ENCODE measurements around the gene MFN2. TPM values are rescaled to one million over a fixed set of nuclear protein-coding genes. Genes with fewer than 3 reads are reported as not detected.
"Not testable (repeated sequence)": the region's sequence is repeated elsewhere in the genome, so short reads cannot be mapped to it uniquely, and the experiment has no call there.

MFN2 gene
- total and polyA plus RNA-seq, 11 donors = 263 to 900 (median 625) TPM

- peak in 1 of 4 donors; percentile 11 for ATAC-seq
- intact Hi-C loops (cut with DNase I) = loop anchor here in 1 of 10 donors (10.0 kb wide), 1 partner anchor 56 kb away; no protein-coding TSS in a partner anchor
These were observed 58.3 kb downstream of the MFN2 start for GRCh38 chr1:12038356-12039163.

GRCh38 chr1:12039164-12039525 is 58.9 kb downstream of the MFN2 start:
- H3K27me3 ChIP-seq = no peaks in the 10 kb centered on the region
- no peaks in the 10 kb centered on the region for H3K36me3 ChIP-seq
- peaks cover 0 to 6% (median 0%) of the 10 kb centered on the region in 12 donors for H3K4me1 ChIP-seq
- ATAC-seq (no peak), DNase-seq (no peak)
- no peak overlapping the region for H3K27ac ChIP-seq
- H3K9me3 ChIP-seq = no peaks in the 10 kb centered on the region
- intact Hi-C loops (cut with DNase I) = loop anchor here in 1 of 10 donors (10.0 kb wide), 1 partner anchor 56 kb away; no protein-coding TSS in a partner anchor
- 48 to 77% (median 54%) methylated on average over 2 of the region's 2 CpGs for WGBS, 4 donors
- no peak overlapping the region for H3K4me3 ChIP-seq
- TF ChIP-seq CTCF (IDR thresholded peaks at IDR 0.05) (no peak), POLR2A (IDR thresholded peaks at IDR 0.05) (no peak)

More at GRCh38 chr1:12038356-12039163, 58.3 kb downstream of the MFN2 start:
- H3K9me3 ChIP-seq = no peaks in the 10 kb centered on the region
- no peaks in the 10 kb centered on the region for H3K36me3 ChIP-seq
- no peak for DNase-seq
- no peak overlapping the region for H3K27ac ChIP-seq
- TF ChIP-seq CTCF (IDR thresholded peaks at IDR 0.05) = no peak
- TF ChIP-seq POLR2A (IDR thresholded peaks at IDR 0.05) = no peak
- no peak overlapping the region for H3K4me3 ChIP-seq
- H3K4me1 ChIP-seq = peaks cover 0 to 6% (median 0%) of the 10 kb centered on the region in 12 donors
- no peaks in the 10 kb centered on the region for H3K27me3 ChIP-seq
- 45 to 58% (median 50%) methylated on average over 15 to 17 of the region's 17 CpGs for WGBS, 4 donors

- H3K27ac ChIP-seq, H3K27me3 ChIP-seq, H3K9me3 ChIP-seq, DNase-seq, H3K4me3 ChIP-seq, H3K36me3 ChIP-seq, ATAC-seq, H3K4me1 ChIP-seq: not testable (repeated sequence)
- intact Hi-C loops (cut with DNase I) = loop anchor here in 1 of 10 donors (10.0 kb wide), 1 partner anchor 55 kb away; no protein-coding TSS in a partner anchor
- 91 to 92% (median 92%) methylated on average over 13 of the region's 13 CpGs for WGBS, 4 donors
These were observed 59.7 kb downstream of the MFN2 start for GRCh38 chr1:12039824-12040456.

GRCh38 chr1:12040457-12041051 is 60.3 kb downstream of the MFN2 start:
- ATAC-seq = no peak
- intact Hi-C loops (cut with DNase I) = no loop called here
- H3K4me3 ChIP-seq = no peak overlapping the region
- no peak for TF ChIP-seq CTCF (IDR thresholded peaks at IDR 0.05)
- TF ChIP-seq POLR2A (IDR thresholded peaks at IDR 0.05) = no peak
- no peak for DNase-seq
- peaks cover 0 to 6% (median 0%) of the 10 kb centered on the region in 12 donors for H3K4me1 ChIP-seq
- H3K27me3 ChIP-seq = no peaks in the 10 kb centered on the region
- H3K36me3 ChIP-seq = no peaks in the 10 kb centered on the region
- H3K27ac ChIP-seq = no peak overlapping the region
- no peaks in the 10 kb centered on the region for H3K9me3 ChIP-seq
- 66 to 76% (median 70%) methylated on average over 6 of the region's 6 CpGs for WGBS, 4 donors

- ATAC-seq = peak in 3 of 4 donors; percentile 23 to 50 (median 32)
- H3K27ac ChIP-seq; H3K27me3 ChIP-seq; H3K36me3 ChIP-seq; H3K4me1 ChIP-seq; H3K4me3 ChIP-seq; intact Hi-C loops (cut with DNase I); H3K9me3 ChIP-seq; DNase-seq: not testable (repeated sequence)
- WGBS, 4 donors = 66 to 76% (median 73%) methylated on average over 14 to 15 of the region's 15 CpGs
These were observed 64.1 kb downstream of the MFN2 start for GRCh38 chr1:12044187-12044877.

Measured in heart left ventricle (tissue), 16 donors.